GM19452 (cell line): ENCODE data around the gene TAF13.

Experiments used
- ATAC-seq: cut with Tn5 transposase; IDR thresholded peaks from one replicate; pipeline ENCODE4 v1.9.1; 2021; ENCODE audit not compliant: unreplicated experiment

TAF13 gene

GRCh38 chr1:109075531-109076490 is at the start of gene TAF13:
Gene TAF13, minus strand, starts transcription at chr1:109076003. Its CDS starts 56 bp downstream, at chr1:109075947.
- ATAC-seq: peak; percentile 99

GRCh38 chr1:109120356-109120755 is 44.6 kb upstream of the TAF13 start:
- ATAC-seq: no peak

- ATAC-seq: no peak
These were observed 42.3 kb upstream of the TAF13 start for GRCh38 chr1:109118089-109118488.

GRCh38 chr1:109116286-109116685 is 40.5 kb upstream of the TAF13 start:
- no peak for ATAC-seq

- no peak for ATAC-seq
These were observed 39.9 kb upstream of the TAF13 start for GRCh38 chr1:109115685-109116084.

- ATAC-seq: no peak
These were observed 38.5 kb upstream of the TAF13 start for GRCh38 chr1:109114342-109114674.

- no peak for ATAC-seq
These were observed 38.0 kb upstream of the TAF13 start, which contains the start of gene ELAPOR1 for GRCh38 chr1:109113590-109114341. Gene ELAPOR1, plus strand, starts transcription at chr1:109114115. Its CDS starts 69 bp downstream, at chr1:109114184.

GRCh38 chr1:109112652-109113285 is 37.0 kb upstream of the TAF13 start:
- ATAC-seq: peak; percentile 60

- peak; percentile 28 for ATAC-seq
These were observed 36.4 kb upstream of the TAF13 start for GRCh38 chr1:109112056-109112651.

GRCh38 chr1:109111386-109112055 is 35.7 kb upstream of the TAF13 start:
- ATAC-seq: no peak

- ATAC-seq: no peak
These were observed 34.1 kb upstream of the TAF13 start for GRCh38 chr1:109109906-109110305.

- ATAC-seq: no peak
These were observed 32.0 kb upstream of the TAF13 start for GRCh38 chr1:109107785-109108184.

GRCh38 chr1:109105881-109106280 is 30.1 kb upstream of the TAF13 start:
- ATAC-seq: no peak

GRCh38 chr1:109104364-109105151 is 28.8 kb upstream of the TAF13 start:
- ATAC-seq: no peak

- peak; percentile 85 for ATAC-seq
These were observed 24.4 kb upstream of the TAF13 start for GRCh38 chr1:109099938-109100773.

GRCh38 chr1:109096120-109096519 is 20.3 kb upstream of the TAF13 start:
- no peak for ATAC-seq

GRCh38 chr1:109095631-109096030 is 19.8 kb upstream of the TAF13 start:
- no peak for ATAC-seq

- ATAC-seq: no peak
These were observed 19.1 kb upstream of the TAF13 start for GRCh38 chr1:109094871-109095270.

GRCh38 chr1:109094377-109094803 is 18.6 kb upstream of the TAF13 start:
- no peak for ATAC-seq
